Endometrial microvascular endothelial cells (primary cell): ENCODE results near the gene USH2A. TPM values are rescaled to one million over a fixed set of nuclear protein-coding genes. Genes with fewer than 3 reads are reported as not detected.
"Not testable (repeated sequence)": the region's sequence is repeated elsewhere in the genome, so short reads cannot be mapped to it uniquely, and the experiment has no call there.

Experiments used
- in situ Hi-C: cut with HindIII; loops from 2 replicates; pipeline ENCODE4 v1.10.0; 2017; ENCODE audit warnings: low sequenced_read_pairs, low pct_unique_long_range_greater_than_20kb; ENCODE audit errors: inconsistent ontology term
- total RNA-seq: library from RNA; depleted of rRNA; stranded (reverse); fragments of >200 nt; gene quantifications from one replicate; pipeline ENCODE4 v1.2.3, GENCODE V29; 2015; ENCODE audit errors: inconsistent ontology term

The USH2A gene
- total RNA-seq, 1 donor from 2014 or later, result not detected

DNA sequence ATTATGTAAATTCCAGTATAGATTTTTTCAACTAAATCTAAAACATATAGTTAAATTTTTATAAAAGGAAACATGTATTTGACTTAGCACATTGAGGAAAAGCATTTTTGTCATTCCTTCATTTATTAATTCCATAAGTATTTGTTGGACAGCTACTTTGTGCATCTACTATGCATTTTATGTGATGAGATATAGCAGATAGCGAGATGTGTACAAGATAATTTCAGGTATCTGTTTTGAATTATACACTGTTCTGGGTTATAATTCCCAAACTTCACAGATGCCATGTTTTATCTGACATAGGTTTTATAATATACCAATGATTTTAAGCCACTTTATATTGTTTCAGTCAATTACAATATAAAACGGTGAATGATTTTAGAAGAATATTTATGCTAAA lies 398.7 kb downstream of the USH2A start:
- in situ Hi-C loops, result no loop called here

- in situ Hi-C loops, result no loop called here
These were observed 402.4 kb downstream of the USH2A start for GRCh38 chr1:216020743-216021345.

- in situ Hi-C loops, result no loop called here
These were observed 408.1 kb downstream of the USH2A start for GRCh38 chr1:216015116-216015515.

- in situ Hi-C loops, result no loop called here
These were observed 409.2 kb downstream of the USH2A start for GRCh38 chr1:216014086-216014485.

GRCh38 chr1:216009456-216009855 lies 413.8 kb downstream of the USH2A start:
- in situ Hi-C loops, result not testable (repeated sequence)

DNA sequence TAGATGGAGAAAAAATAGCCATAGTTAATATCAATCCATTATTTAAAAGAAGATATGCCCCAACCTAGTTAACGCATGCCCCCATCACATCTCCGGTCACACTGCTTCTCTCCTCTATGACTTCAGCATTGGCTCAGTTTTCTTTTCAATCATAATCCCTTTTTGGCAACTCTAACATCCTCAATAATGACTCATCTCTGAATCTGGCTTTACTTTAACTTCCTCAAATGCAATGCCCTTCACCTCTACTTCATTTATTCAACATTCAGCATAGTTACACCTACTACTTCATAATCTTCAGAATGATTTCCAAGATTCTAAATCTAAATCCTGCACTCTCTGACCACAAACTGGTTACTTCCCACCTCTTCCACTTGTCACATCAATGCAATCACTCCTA lies 417.3 kb downstream of the USH2A start:
- in situ Hi-C loops, result no loop called here

DNA sequence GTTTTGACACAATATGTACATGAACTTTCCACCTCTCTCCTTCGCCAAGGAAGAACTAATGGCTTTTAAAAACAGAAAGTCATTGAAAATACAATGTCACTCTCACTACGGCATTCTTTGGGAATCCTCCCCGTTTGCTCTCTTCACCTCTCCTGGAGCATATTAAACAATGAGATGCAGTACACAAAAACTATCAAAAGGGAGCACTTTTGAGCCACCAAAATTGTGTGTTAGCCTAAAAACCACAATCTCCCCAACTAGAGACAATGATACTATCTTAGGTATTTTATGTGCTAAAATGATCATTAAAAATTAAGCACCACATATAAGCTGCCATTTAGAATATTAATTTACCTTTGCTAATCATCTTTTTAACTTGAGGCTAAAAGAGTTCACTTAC lies 430.6 kb downstream of the USH2A start:
- in situ Hi-C loops, result no loop called here

GRCh38 chr1:215987092-215987875 lies 436.0 kb downstream of the USH2A start:
- in situ Hi-C loops, result no loop called here

GRCh38 chr1:215986401-215986800 lies 436.8 kb downstream of the USH2A start:
- in situ Hi-C loops, result no loop called here

- in situ Hi-C loops, result no loop called here
These were observed 439.6 kb downstream of the USH2A start for GRCh38 chr1:215983680-215984079.

- in situ Hi-C loops, result no loop called here
These were observed 451.3 kb downstream of the USH2A start for GRCh38 chr1:215971793-215972441.

GRCh38 chr1:215970406-215970805 lies 452.8 kb downstream of the USH2A start:
- in situ Hi-C loops, result no loop called here

DNA sequence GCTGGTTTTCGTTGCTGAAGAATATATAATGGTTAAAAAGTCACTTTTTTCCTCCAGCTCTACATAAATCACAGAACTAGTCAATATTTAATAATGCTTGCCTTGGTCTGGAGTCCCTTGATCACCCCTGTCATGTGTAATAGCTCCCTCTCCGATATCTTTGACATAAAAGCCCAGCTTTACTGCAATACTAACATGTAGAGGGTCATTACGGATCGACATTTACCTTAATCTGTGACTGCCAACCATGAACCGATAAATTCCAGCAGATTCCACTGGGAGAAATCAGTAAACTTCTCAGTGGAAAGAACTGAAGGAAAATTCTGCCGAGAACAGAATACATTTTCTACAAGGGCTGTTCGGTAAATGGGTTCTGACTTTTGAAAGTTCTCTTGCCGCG lies 459.6 kb downstream of the USH2A start:
- in situ Hi-C loops, result no loop called here

GRCh38 chr1:215963040-215963439 lies 460.2 kb downstream of the USH2A start:
- in situ Hi-C loops, result no loop called here

DNA sequence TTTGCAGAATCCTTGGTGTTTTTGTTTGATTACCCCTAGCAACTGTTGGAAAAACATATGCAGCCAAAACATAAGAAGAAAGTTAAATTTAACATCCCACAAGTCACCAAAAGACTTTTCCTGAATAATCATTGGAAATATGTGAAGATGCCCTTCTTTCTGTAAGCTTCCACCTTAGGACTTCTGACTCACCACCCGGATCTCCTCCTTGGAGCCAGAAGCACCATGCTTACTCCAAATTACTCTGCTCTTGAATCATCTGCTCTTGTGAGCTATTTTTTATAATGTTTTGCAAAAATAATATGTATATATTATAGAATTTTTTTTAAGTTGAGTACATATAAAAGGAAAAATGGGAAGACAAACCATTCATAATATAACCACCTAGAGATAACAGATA lies 464.4 kb downstream of the USH2A start:
- in situ Hi-C loops, result no loop called here

- in situ Hi-C loops, result no loop called here
These were observed 465.6 kb downstream of the USH2A start for GRCh38 chr1:215957663-215958062.

DNA sequence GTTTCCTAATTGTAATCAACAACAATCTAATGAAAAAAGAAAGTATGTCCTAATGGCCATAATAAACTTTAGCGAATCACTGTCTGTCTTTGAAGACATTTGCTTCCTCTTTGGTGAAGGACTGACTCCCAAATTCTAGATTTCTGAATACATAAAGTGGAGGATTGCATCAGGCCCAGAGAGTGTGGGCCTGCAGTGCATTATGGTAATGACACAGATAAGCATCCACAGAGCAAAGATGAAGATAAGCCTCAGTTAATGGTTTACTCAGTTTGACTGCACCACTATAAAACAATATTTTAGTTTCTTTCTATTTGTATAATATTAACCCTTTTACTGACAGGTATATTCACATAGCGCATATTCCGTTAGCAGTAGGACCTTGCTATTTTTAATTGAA lies 490.7 kb downstream of the USH2A start:
- in situ Hi-C loops, result no loop called here

DNA sequence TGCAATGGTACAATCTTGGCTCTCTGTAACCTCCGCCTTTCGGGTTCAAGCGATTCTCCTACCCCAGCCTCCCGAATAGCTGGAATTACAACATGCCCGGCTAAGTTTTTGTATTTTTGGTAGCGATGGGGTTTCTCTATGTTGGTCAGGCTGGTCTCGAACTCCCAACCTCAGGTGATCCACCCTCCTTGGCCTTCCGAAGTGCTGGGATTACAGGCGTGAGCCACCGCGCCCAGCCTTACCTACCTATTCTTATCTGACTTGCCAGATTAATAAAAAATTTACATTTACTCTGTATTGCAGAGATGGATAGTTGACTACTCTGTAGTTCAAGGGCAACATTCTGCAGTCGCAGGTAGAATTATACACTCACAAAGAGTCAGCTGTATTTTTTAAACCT lies 496.6 kb downstream of the USH2A start:
- in situ Hi-C loops, result no loop called here

DNA sequence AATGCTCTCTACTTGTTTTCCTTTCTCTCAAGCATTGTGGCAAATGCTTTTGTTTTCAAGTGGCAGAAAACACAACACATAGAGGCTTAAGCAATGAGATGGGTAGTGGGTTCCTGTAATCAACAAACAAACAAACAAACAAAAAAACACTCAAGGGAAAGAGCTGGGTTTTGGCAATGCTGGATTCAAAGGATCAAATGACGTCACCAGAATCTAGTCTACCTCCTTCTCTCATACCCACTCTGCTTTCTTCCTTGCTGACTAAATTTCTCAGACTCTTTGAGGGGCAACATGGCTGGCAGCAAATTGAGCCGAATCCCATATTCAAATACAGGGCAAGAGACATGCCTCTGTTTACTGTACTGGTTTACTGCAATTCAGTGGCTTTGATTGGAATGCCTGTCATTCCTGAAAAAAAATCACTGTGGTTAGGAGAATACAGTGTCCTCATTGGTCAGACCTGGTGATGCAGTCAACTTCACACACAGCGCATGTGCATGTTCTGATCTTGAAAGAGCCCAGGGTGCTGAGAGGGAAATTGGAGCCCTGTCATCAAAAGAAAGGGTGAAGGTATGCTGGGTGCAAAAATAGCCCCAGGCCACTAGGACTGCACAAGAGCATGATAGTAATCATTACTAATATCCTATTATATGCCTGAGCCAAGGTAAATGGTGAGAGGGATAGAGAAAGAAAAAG lies 500.0 kb downstream of the USH2A start:
- in situ Hi-C loops, result no loop called here
